Measurements from ENCODE around the gene NFKBIE.

The NFKBIE gene

GRCh38 chr6:44255105-44255808 lies 10.1 kb downstream of the NFKBIE start:
- no peaks in the 10 kb centered on the region for H3K27me3 ChIP-seq (ENCODE audit: control insufficient read depth, insufficient read depth, low read length)
- H3K4me1 ChIP-seq (ENCODE audit: control insufficient read depth, low read depth, low read length) = peaks cover 7% of the 10 kb centered on the region
- peaks cover 75% of the 10 kb centered on the region for H3K36me3 ChIP-seq (ENCODE audit: control insufficient read depth, low read depth, low read length)
- H3K9me3 ChIP-seq (ENCODE audit: control insufficient read depth, low read depth, low read length) = no peaks in the 10 kb centered on the region
- peak overlapping the region; percentile 93 for H3K4me3 ChIP-seq (ENCODE audit: low read length)
- no peak overlapping the region for H3K27ac ChIP-seq (ENCODE audit: low read length)
- H3K9ac ChIP-seq (ENCODE audit: low read length) = peak overlapping the region; percentile 89

GRCh38 chr6:44254191-44255104 lies 10.9 kb downstream of the NFKBIE start:
- H3K4me3 ChIP-seq (ENCODE audit: low read length) = no peak overlapping the region
- no peak overlapping the region for H3K27ac ChIP-seq (ENCODE audit: low read length)
- no peaks in the 10 kb centered on the region for H3K27me3 ChIP-seq (ENCODE audit: control insufficient read depth, insufficient read depth, low read length)
- H3K9ac ChIP-seq (ENCODE audit: low read length) = no peak overlapping the region
- peaks cover 75% of the 10 kb centered on the region for H3K36me3 ChIP-seq (ENCODE audit: control insufficient read depth, low read depth, low read length)
- peaks cover 7% of the 10 kb centered on the region for H3K4me1 ChIP-seq (ENCODE audit: control insufficient read depth, low read depth, low read length)
- no peaks in the 10 kb centered on the region for H3K9me3 ChIP-seq (ENCODE audit: control insufficient read depth, low read depth, low read length)

DNA sequence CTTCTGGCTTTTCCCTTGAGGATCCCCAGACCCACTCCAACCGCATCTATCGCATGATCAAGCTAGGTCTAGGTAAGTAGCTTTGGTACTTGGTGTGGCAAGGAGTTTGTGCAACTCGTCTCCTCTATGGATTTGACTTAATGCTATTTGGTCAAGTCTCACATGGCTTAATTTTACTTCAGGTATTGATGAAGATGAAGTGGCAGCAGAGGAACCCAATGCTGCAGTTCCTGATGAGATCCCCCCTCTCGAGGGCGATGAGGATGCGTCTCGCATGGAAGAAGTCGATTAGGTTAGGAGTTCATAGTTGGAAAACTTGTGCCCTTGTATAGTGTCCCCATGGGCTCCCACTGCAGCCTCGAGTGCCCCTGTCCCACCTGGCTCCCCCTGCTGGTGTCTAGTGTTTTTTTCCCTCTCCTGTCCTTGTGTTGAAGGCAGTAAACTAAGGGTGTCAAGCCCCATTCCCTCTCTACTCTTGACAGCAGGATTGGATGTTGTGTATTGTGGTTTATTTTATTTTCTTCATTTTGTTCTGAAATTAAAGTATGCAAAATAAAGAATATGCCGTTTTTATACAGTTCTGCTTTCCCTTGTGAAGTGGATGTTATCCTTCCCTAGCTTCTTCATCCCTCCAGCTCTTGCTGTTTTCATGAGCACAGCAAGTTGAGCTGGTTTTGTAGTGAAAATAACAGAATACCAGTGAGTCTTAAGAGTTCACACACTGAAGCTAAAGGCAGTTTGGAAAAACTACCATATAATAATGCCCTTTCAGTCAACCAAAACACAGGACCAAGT lies 11.8 kb downstream of the NFKBIE start:
- Histone ChIP-seq H3K4me3 (ENCODE audit: low read length) (no peak overlapping the region), H3K4me1 (ENCODE audit: control insufficient read depth, low read depth, low read length) (peaks cover 16% of the 10 kb centered on the region), H3K9me3 (ENCODE audit: control insufficient read depth, low read depth, low read length) (no peaks in the 10 kb centered on the region), H3K9ac (ENCODE audit: low read length) (no peak overlapping the region), H3K27me3 (ENCODE audit: control insufficient read depth, insufficient read depth, low read length) (no peaks in the 10 kb centered on the region), H3K27ac (ENCODE audit: low read length) (no peak overlapping the region), H3K36me3 (ENCODE audit: control insufficient read depth, low read depth, low read length) (peaks cover 77% of the 10 kb centered on the region)

- no peak overlapping the region for H3K9ac ChIP-seq (ENCODE audit: low read length)
- no peaks in the 10 kb centered on the region for H3K9me3 ChIP-seq (ENCODE audit: control insufficient read depth, low read depth, low read length)
- peaks cover 79% of the 10 kb centered on the region for H3K36me3 ChIP-seq (ENCODE audit: control insufficient read depth, low read depth, low read length)
- peaks cover 17% of the 10 kb centered on the region for H3K4me1 ChIP-seq (ENCODE audit: control insufficient read depth, low read depth, low read length)
- H3K27me3 ChIP-seq (ENCODE audit: control insufficient read depth, insufficient read depth, low read length) = no peaks in the 10 kb centered on the region
- H3K27ac ChIP-seq (ENCODE audit: low read length) = no peak overlapping the region
- no peak overlapping the region for H3K4me3 ChIP-seq (ENCODE audit: low read length)
Measured at GRCh38 chr6:44251576-44252524, 13.5 kb downstream of the NFKBIE start.

DNA sequence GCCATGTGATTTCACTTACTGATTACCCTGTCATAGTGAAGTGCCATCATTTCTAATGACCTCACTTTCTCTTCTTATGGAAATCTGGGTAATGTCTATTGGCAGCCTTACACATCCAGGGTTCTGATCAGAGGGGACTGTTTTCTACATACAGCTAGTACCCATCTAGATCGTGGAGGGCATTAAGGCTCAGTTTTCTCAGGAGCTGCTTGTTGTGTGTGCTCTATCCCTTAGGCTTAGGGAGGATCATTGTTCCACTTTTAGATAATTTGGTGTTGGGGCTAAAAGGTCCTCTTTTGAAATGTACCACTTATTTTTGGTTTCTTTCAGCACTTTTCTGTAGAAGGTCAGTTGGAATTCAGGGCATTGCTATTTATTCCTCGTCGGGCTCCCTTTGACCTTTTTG lies 14.6 kb downstream of the NFKBIE start:
- Histone ChIP-seq H3K9ac (ENCODE audit: low read length) (no peak overlapping the region), H3K36me3 (ENCODE audit: control insufficient read depth, low read depth, low read length) (peaks cover 78% of the 10 kb centered on the region), H3K4me1 (ENCODE audit: control insufficient read depth, low read depth, low read length) (peaks cover 13% of the 10 kb centered on the region), H3K27me3 (ENCODE audit: control insufficient read depth, insufficient read depth, low read length) (no peaks in the 10 kb centered on the region), H3K27ac (ENCODE audit: low read length) (no peak overlapping the region), H3K4me3 (ENCODE audit: low read length) (no peak overlapping the region), H3K9me3 (ENCODE audit: control insufficient read depth, low read depth, low read length) (no peaks in the 10 kb centered on the region)

DNA sequence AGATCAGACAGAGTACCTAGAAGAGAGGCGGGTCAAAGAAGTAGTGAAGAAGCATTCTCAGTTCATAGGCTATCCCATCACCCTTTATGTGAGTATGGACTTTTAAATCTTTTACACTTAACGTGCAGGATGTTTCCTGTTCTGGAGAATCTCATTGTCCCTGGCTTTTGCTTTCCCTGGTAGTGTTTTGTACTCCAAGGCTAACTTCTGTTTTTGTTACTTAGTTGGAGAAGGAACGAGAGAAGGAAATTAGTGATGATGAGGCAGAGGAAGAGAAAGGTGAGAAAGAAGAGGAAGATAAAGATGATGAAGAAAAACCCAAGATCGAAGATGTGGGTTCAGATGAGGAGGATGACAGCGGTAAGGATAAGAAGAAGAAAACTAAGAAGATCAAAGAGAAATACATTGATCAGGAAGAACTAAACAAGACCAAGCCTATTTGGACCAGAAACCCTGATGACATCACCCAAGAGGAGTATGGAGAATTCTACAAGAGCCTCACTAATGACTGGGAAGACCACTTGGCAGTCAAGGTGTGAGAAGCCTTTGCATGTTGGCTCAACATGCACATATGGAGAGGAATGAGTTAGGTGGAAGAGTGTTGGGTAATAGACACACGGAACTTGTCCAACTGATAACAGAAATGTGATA lies 15.2 kb downstream of the NFKBIE start:
- H3K4me1 ChIP-seq (ENCODE audit: control insufficient read depth, low read depth, low read length) = peaks cover 15% of the 10 kb centered on the region
- H3K9me3 ChIP-seq (ENCODE audit: control insufficient read depth, low read depth, low read length) = no peaks in the 10 kb centered on the region
- no peak overlapping the region for H3K9ac ChIP-seq (ENCODE audit: low read length)

GRCh38 chr6:44249082-44249748 lies 16.1 kb downstream of the NFKBIE start:
- H3K4me3 ChIP-seq (ENCODE audit: low read length) = peak overlapping the region; percentile 84
- H3K27me3 ChIP-seq (ENCODE audit: control insufficient read depth, insufficient read depth, low read length) = peaks cover 4% of the 10 kb centered on the region
- H3K9me3 ChIP-seq (ENCODE audit: control insufficient read depth, low read depth, low read length) = no peaks in the 10 kb centered on the region
- no peak overlapping the region for H3K27ac ChIP-seq (ENCODE audit: low read length)
- H3K9ac ChIP-seq (ENCODE audit: low read length) = peak overlapping the region; percentile 92
- peaks cover 63% of the 10 kb centered on the region for H3K36me3 ChIP-seq (ENCODE audit: control insufficient read depth, low read depth, low read length)
- H3K4me1 ChIP-seq (ENCODE audit: control insufficient read depth, low read depth, low read length) = peaks cover 17% of the 10 kb centered on the region

More for the DNA sequence above, 15.2 kb downstream of the NFKBIE start:
- peaks cover 73% of the 10 kb centered on the region for H3K36me3 ChIP-seq (ENCODE audit: control insufficient read depth, low read depth, low read length)
- H3K27ac ChIP-seq (ENCODE audit: low read length) = no peak overlapping the region
- H3K4me3 ChIP-seq (ENCODE audit: low read length) = no peak overlapping the region
- peaks cover 3% of the 10 kb centered on the region for H3K27me3 ChIP-seq (ENCODE audit: control insufficient read depth, insufficient read depth, low read length)

DNA sequence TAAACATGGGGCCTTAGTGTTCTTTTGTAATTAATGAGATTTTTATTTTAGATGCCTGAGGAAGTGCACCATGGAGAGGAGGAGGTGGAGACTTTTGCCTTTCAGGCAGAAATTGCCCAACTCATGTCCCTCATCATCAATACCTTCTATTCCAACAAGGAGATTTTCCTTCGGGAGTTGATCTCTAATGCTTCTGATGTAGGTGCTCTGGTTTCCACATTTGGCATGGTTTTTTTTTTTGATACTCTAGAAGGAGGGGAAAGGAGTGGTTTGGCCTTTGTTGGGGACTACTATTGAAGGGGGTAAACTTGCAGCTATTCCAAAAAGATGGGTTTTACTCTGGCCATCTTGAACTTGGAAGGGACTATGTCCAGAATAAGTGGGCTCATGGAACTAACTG lies 16.8 kb downstream of the NFKBIE start:
- Histone ChIP-seq H3K27ac (ENCODE audit: low read length) (no peak overlapping the region), H3K27me3 (ENCODE audit: control insufficient read depth, insufficient read depth, low read length) (peaks cover 4% of the 10 kb centered on the region), H3K9ac (ENCODE audit: low read length) (peak overlapping the region; percentile 92), H3K4me3 (ENCODE audit: low read length) (peak overlapping the region; percentile 84), H3K4me1 (ENCODE audit: control insufficient read depth, low read depth, low read length) (peaks cover 17% of the 10 kb centered on the region), H3K9me3 (ENCODE audit: control insufficient read depth, low read depth, low read length) (no peaks in the 10 kb centered on the region), H3K36me3 (ENCODE audit: control insufficient read depth, low read depth, low read length) (peaks cover 57% of the 10 kb centered on the region)

GRCh38 chr6:44247338-44248302 lies 17.7 kb downstream of the NFKBIE start:
- H3K36me3 ChIP-seq (ENCODE audit: control insufficient read depth, low read depth, low read length) = peaks cover 47% of the 10 kb centered on the region

More at GRCh38 chr6:44247338-44248302, 17.7 kb downstream of the NFKBIE start:
- Histone ChIP-seq H3K9ac (ENCODE audit: low read length) (peak overlapping the region; percentile 92), H3K9me3 (ENCODE audit: control insufficient read depth, low read depth, low read length) (no peaks in the 10 kb centered on the region), H3K4me3 (ENCODE audit: low read length) (peak overlapping the region; percentile 84), H3K27me3 (ENCODE audit: control insufficient read depth, insufficient read depth, low read length) (peaks cover 4% of the 10 kb centered on the region), H3K27ac (ENCODE audit: low read length) (peak overlapping the region; percentile 78), H3K4me1 (ENCODE audit: control insufficient read depth, low read depth, low read length) (peaks cover 17% of the 10 kb centered on the region)
